ENCODE results near the gene CD24.

DNA sequence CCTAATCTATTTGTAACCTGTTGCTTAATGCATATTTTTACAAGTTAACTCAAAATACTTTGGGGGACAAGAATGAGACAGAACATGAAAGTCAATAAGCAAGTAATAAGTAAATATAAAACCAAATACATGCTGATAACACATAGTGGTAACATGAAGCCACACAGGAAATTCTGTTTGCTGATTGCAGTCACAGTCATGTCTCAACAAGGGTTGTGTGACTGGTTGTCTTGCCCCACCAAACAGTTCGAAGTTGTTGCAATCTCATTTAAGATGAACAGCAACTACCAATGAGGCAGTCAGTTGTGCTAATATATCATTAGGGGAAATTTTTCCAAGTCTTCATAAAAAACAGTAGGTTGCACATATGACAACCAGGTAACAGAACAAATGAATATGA is 14.5 kb downstream of the CD24 start:
- no peak for TF ChIP-seq CREB1 (IDR thresholded peaks at IDR 0.05; ENCODE audit: low read depth)
- TF ChIP-seq, protein P1, sequence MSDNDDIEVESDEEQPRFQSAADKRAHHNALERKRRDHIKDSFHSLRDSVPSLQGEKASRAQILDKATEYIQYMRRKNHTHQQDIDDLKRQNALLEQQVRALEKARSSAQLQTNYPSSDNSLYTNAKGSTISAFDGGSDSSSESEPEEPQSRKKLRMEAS (IDR thresholded peaks at IDR 0.05): no peak
- TF ChIP-seq FOXM1 (IDR thresholded peaks at IDR 0.05; ENCODE audit: borderline replicate concordance, low read depth): no peak
- no peak for TF ChIP-seq TAF1 (IDR thresholded peaks at IDR 0.05; ENCODE audit: low read depth)
- TF ChIP-seq YY1 (IDR thresholded peaks at IDR 0.05; ENCODE audit: low read depth): no peak
- no peak for TF ChIP-seq EP300 (IDR thresholded peaks at IDR 0.05; ENCODE audit: borderline replicate concordance)
